K562 (cell line): ENCODE results near the gene KIF19. TPM values are rescaled to one million over a fixed set of nuclear protein-coding genes. Genes with fewer than 3 reads are reported as not detected.

Experiments used
- ATAC-seq: fragments of 200-7000 bp; cut with Tn5 transposase; 3 replicates; pipeline ENCODE4 v1.9.1; 2020; ENCODE audit warnings: moderate library complexity
- BruUV-seq: library from RNA; stranded (reverse); fragments of 400-500 nt; replicated peaks from 2 replicates; lab custom pipeline; 2021; lab: Mats Ljungman, UMichigan
- CTCF ChIA-PET: fragments of 300-600 bp; formaldehyde crosslinking; extraction: SDS; loops from one replicate; lab custom pipeline; 2021; ENCODE audit warnings: low intra/inter-chr PET ratio; lab: Yijun Ruan, JAX
- POLR2A ChIA-PET: fragments of 300-600, 350-650 bp; sonication (Branson Sonifier 250); formaldehyde crosslinking; extraction: SDS; loops from one replicate; lab custom pipeline; 2021; ENCODE audit warnings: antibody characterized with exemption, inconsistent platforms; lab: Yijun Ruan, JAX
- DNase-seq, 4 experiments: peaks; one replicate each; pipeline versions ENCODE4 v3.0.0 to v3.0.0-alpha.2; 2011 to 2018; ENCODE audit warnings: low spot score in 3 of 4, mixed read lengths in 3 of 4; ENCODE audit errors: extremely low read depth in 1 of 4
- FAIRE-seq: peaks from 2 replicates; lab custom pipeline; 2011; peaks lifted over from hg19 to GRCh38; lab: Jason Lieb, UNC
- H2AFZ ChIP-seq: 2 replicates; pipeline ENCODE4 v1.6.0; 2011; ENCODE audit warnings: low read depth, low read length, control low read depth, inconsistent platforms
- H3K27ac ChIP-seq: fragments of 200-600 bp; 3 replicates; pipeline ENCODE4 v1.8.0; 2011; ENCODE audit warnings: low read depth, mild to moderate bottlenecking, control low read depth, inconsistent platforms, low read length, moderate library complexity, mixed read lengths; ENCODE audit errors: extremely low read depth
- H3K27me3 ChIP-seq, 2 experiments: fragments of 300-600 bp in 1 of 2; 2 replicates in 1 of 2; 3 replicates in 1 of 2; pipeline versions ENCODE4 v1.6.0 to v1.8.0; 2011; ENCODE audit warnings: inconsistent platforms in 2 of 2, low read length in 2 of 2, mild to moderate bottlenecking in 1 of 2, mixed read lengths in 1 of 2, moderate library complexity in 1 of 2; ENCODE audit not compliant: control insufficient read depth in 2 of 2, insufficient read depth in 2 of 2
- H3K36me3 ChIP-seq: fragments of 300-600 bp; 3 replicates; pipeline ENCODE4 v1.8.0; 2011; ENCODE audit warnings: mild to moderate bottlenecking, low read length, inconsistent platforms; ENCODE audit not compliant: control insufficient read depth, insufficient read depth
- H3K4me1 ChIP-seq, 2 experiments: fragments of 200-600 bp in 1 of 2; replicated peaks in 1 of 2; 2 replicates in 1 of 2; 3 replicates in 1 of 2; pipeline versions ENCODE4 v1.5.1 to v1.8.0; 2011; ENCODE audit warnings: inconsistent platforms in 2 of 2, low read length in 2 of 2, mild to moderate bottlenecking in 1 of 2, mixed read lengths in 1 of 2, moderate library complexity in 1 of 2; ENCODE audit not compliant: control insufficient read depth in 2 of 2, insufficient read depth in 2 of 2
- H3K4me2 ChIP-seq: 2 replicates; pipeline ENCODE4 v1.6.1; 2011; ENCODE audit warnings: low read length, control low read depth, inconsistent platforms, mixed read lengths; ENCODE audit not compliant: insufficient read depth
- H3K4me3 ChIP-seq: fragments of 200-600 bp; sonication (generic), shearing (Covaris generic); 2 replicates; pipeline ENCODE4 v1.5.1; 2016; ENCODE audit warnings: control low read depth, inconsistent platforms
- H3K79me2 ChIP-seq: fragments of 200-600 bp; 3 replicates; pipeline ENCODE4 v1.8.0; 2011; ENCODE audit warnings: low read length, inconsistent platforms; ENCODE audit not compliant: control insufficient read depth, insufficient read depth
- H3K9ac ChIP-seq, 2 experiments: 2 replicates each; pipeline versions ENCODE4 v1.6.0 to v1.6.1; 2011; ENCODE audit warnings: low read depth in 2 of 2, low read length in 2 of 2, control low read depth in 1 of 2, inconsistent platforms in 1 of 2, mild to moderate bottlenecking in 1 of 2, mixed read lengths in 1 of 2; ENCODE audit not compliant: insufficient read depth in 1 of 2
- H3K9me1 ChIP-seq: one replicate; pipeline ENCODE4 v1.6.0; 2011; ENCODE audit warnings: inconsistent platforms, mild to moderate bottlenecking, low read length, moderate library complexity; ENCODE audit not compliant: control insufficient read depth, insufficient read depth
- H3K9me3 ChIP-seq: replicated peaks from 2 replicates; pipeline ENCODE4 v1.5.1; 2011; ENCODE audit warnings: low read depth, low read length, inconsistent platforms; ENCODE audit not compliant: control insufficient read depth, insufficient read depth
- H4K20me1 ChIP-seq: replicated peaks from 2 replicates; pipeline ENCODE4 v1.6.1; 2011; ENCODE audit warnings: low read length, inconsistent platforms, mixed read lengths; ENCODE audit not compliant: control insufficient read depth, insufficient read depth
- CLOCK ChIP-seq: fragments of 250-450 bp; sonication (Bioruptor Pico); IDR thresholded peaks from 2 replicates; pipeline ENCODE4 v1.4.0; 2020; ENCODE audit warnings: mild to moderate bottlenecking, moderate library complexity, borderline replicate concordance
- MEF2A ChIP-seq: IDR thresholded peaks from 2 replicates; pipeline ENCODE4 v1.6.1; 2011; ENCODE audit warnings: low read depth, mild to moderate bottlenecking, low read length, moderate library complexity; ENCODE audit not compliant: control insufficient read depth
- MEIS2 ChIP-seq: fragments of 450-650 bp; IDR thresholded peaks from 2 replicates; pipeline ENCODE4 v1.6.1; 2014; ENCODE audit warnings: mild to moderate bottlenecking; ENCODE audit not compliant: partially characterized antibody
- SMARCE1 ChIP-seq: fragments of 450-650 bp; IDR thresholded peaks from 2 replicates; pipeline ENCODE4 v1.7.1; 2016; ENCODE audit warnings: mild to moderate bottlenecking
- ZNF408 ChIP-seq: fragments of 250-450 bp; sonication (Bioruptor Pico); IDR thresholded peaks from 2 replicates; pipeline ENCODE4 v1.4.0; 2020; ENCODE audit warnings: low read depth, mild to moderate bottlenecking, moderate library complexity
- WGBS: fragments of 100-300 bp; shearing (Covaris generic); methylation state at CpG from one replicate; pipeline ENCODE4 v1.1.6; 2016; ENCODE audit warnings: low coverage, mixed read lengths; ENCODE audit not compliant: insufficient coverage; ENCODE audit errors: missing lambda C conversion rate; 5-methylcytosine and 5-hydroxymethylcytosine counted together
- in situ Hi-C: fragments of 300-500 bp; cut with MboI; formaldehyde crosslinking; loops from 4 replicates; pipeline ENCODE4 v1.15.0; 2018; ENCODE audit warnings: inconsistent platforms, mixed read lengths
- intact Hi-C: fragments of 100-400 bp; cut with micrococcal nuclease; formaldehyde crosslinking; loops from 2 replicates; pipeline ENCODE4 v1.14.2; 2022
- polyA plus RNA-seq, 8 experiments: library from polyadenylated mRNA; depleted of rRNA in 4 of 8; stranded (reverse) in 5 of 8; unstranded in 3 of 8; fragments of >200 nt; fragmentation: Nextera tagmentation in 2 of 8; fragmentation: Illumina TruSeq in 1 of 8; extraction: Ambion mirVana in 2 of 8; extraction: Trizol in 1 of 8; gene quantifications; 2 replicates each; pipeline versions ENCODE4 v1.2.1 to v1.2.3, GENCODE V29; 2011 to 2014; ENCODE audit warnings: inconsistent platforms in 1 of 8, missing spikeins in 1 of 8
- total RNA-seq, 7 experiments: library from RNA; depleted of rRNA in 6 of 7; stranded (reverse); fragments of >200 nt in 6 of 7; fragmentation: Illumina TruSeq in 2 of 7; extraction: Trizol in 2 of 7; gene quantifications; 2 replicates each; pipeline versions ENCODE4 v1.2.1 to v1.2.3, GENCODE V29; 2011 to 2021; ENCODE audit warnings: low replicate concordance in 1 of 7

The KIF19 gene
- total and polyA plus RNA-seq, 9 of the 15 experiments (the other 6 are each of a cell fraction or from before 2014, with no cell fraction given), result 0.10 TPM; not detected in 8

- TF ChIP-seq SMARCE1, result no peak
- no peak for TF ChIP-seq MEIS2
- no peak for TF ChIP-seq MEF2A
- no peak for TF ChIP-seq CLOCK (CRISPR knock-in tag)
- TF ChIP-seq ZNF408 (CRISPR knock-in tag), result no peak
- Histone ChIP-seq H3K9ac (peak overlapping the region in 1 of 2 experiments; percentile 40; a peak in 1 of 4 replicates), H3K79me2 (no peaks in the 10 kb centered on the region), H3K27ac (no peak overlapping the region), H3K27me3 (peaks cover 26 to 45% of the 10 kb centered on the region in 2 experiments), H3K4me3 (no peak overlapping the region), H3K4me2 (no peak overlapping the region), H3K9me3 (0 out of 2 replicates have a peak, but pooled peaks cover 2% of the 10 kb centered on the region), H4K20me1 (no peaks in the 10 kb centered on the region; the same call in 1 of the 2 replicates), H3K4me1 (peaks cover 0 to 23% of the 10 kb centered on the region in 2 experiments; a peak in 3 of 5 replicates), H2AFZ (no peak overlapping the region), H3K9me1 (no peaks in the 10 kb centered on the region), H3K36me3 (no peaks in the 10 kb centered on the region)
- 20% methylated on average over 11 of the region's 11 CpGs for WGBS
- ChIA-PET CTCF (no interaction called here), POLR2A (no interaction called here)
- no TSS peak for BruUV-seq
- DNase-seq (no peak), FAIRE-seq (no peak), ATAC-seq (no peak)
- intact Hi-C loops, result no loop called here
- in situ Hi-C loops, result no loop called here
Measured at GRCh38 chr17:74325376-74325742, 667 bp upstream of the KIF19 start.
